OCI-LY3 (cell line): ENCODE data around the gene KDM8.

Experiments used
- CTCF ChIP-seq: fragments of 200-600, 300-600 bp; sonication (generic); IDR thresholded peaks from 2 replicates; pipeline ENCODE4 v1.5.1; 2014; ENCODE audit warnings: antibody characterized with exemption, low read length, low read depth
- EZH2phosphoT487 ChIP-seq: fragments of 200-600 bp; shearing (Covaris generic); IDR thresholded peaks from 2 replicates; pipeline ENCODE4 v1.6.1; 2018; ENCODE audit warnings: antibody characterized with exemption, mixed run types, low read depth

GRCh38 chr16:27259710-27260109 lies 56.4 kb downstream of the KDM8 start:
- TF ChIP-seq CTCF (no peak), EZH2phosphoT487 (no peak)
